ENCODE results near the gene C4BPB. TPM values are rescaled to one million over a fixed set of nuclear protein-coding genes. Genes with fewer than 3 reads are reported as not detected.

Gene C4BPB
- total RNA-seq, 1 donor from 2014 or later = 0.25 TPM

GRCh38 chr1:207103892-207104373 is 15.3 kb downstream of the C4BPB start, which contains the start of gene C4BPA:
Gene C4BPA, plus strand, starts transcription at chr1:207104233. Its CDS starts 8,793 bp downstream, at chr1:207113026.
- peaks cover 3% of the 10 kb centered on the region for H3K9me3 Mint-ChIP-seq (ENCODE audit: unreplicated experiment)
- no peaks in the 10 kb centered on the region for H3K36me3 ChIP-seq (ENCODE audit: insufficient read depth, low read length)
- no peak within 1 kb of the TSS for H2AFZ ChIP-seq (ENCODE audit: low read depth, low read length)
- no peaks in the 10 kb centered on the region for H3K79me2 ChIP-seq (ENCODE audit: insufficient read depth, low read length)
- no peak within 1 kb of the TSS for H3K9ac ChIP-seq (ENCODE audit: low read length)
- H3K4me3 ChIP-seq (ENCODE audit: insufficient read depth, low read depth, low read length) = no peak within 1 kb of the TSS
- no peaks in the 10 kb centered on the region for H3K4me1 Mint-ChIP-seq (ENCODE audit: low read depth, unreplicated experiment)
- no peak within 1 kb of the TSS for H3K4me2 ChIP-seq (ENCODE audit: low read length)
- no peak for TF ChIP-seq EZH2 (IDR thresholded peaks at IDR 0.05; ENCODE audit: insufficient read depth, low read length)
- H3K27me3 Mint-ChIP-seq (ENCODE audit: low read depth, unreplicated experiment) = peaks cover 11% of the 10 kb centered on the region
- peaks cover 1% of the 10 kb centered on the region for H3K36me3 Mint-ChIP-seq (ENCODE audit: low read depth, unreplicated experiment)
- H3K4me3 Mint-ChIP-seq (ENCODE audit: unreplicated experiment) = no peak within 1 kb of the TSS
- no peak within 1 kb of the TSS for H3K27ac ChIP-seq (ENCODE audit: low read depth, low read length)
- DNase-seq (ENCODE audit: low read depth) (no peak), FAIRE-seq (no peak)
- no peaks in the 10 kb centered on the region for H3K9me3 ChIP-seq (ENCODE audit: insufficient read depth, low read depth, low read length)
- H3K27me3 ChIP-seq (ENCODE audit: insufficient read depth, low read length) = peaks cover 4% of the 10 kb centered on the region
- H3K4me1 ChIP-seq (ENCODE audit: insufficient read depth, low read length) = no peaks in the 10 kb centered on the region
- H3K27ac Mint-ChIP-seq (ENCODE audit: unreplicated experiment) = no peak within 1 kb of the TSS
- H4K20me1 ChIP-seq (ENCODE audit: insufficient read depth, low read length) = no peaks in the 10 kb centered on the region

- H3K9ac ChIP-seq (ENCODE audit: low read length) = no peak overlapping the region
- H3K4me2 ChIP-seq (ENCODE audit: low read length) = no peak overlapping the region
- DNase-seq (ENCODE audit: low read depth) = no peak
- TF ChIP-seq CTCF (IDR thresholded peaks at IDR 0.05; ENCODE audit: insufficient read depth, low read depth, low read length) = no peak
- no peak overlapping the region for H3K27ac ChIP-seq (ENCODE audit: low read depth, low read length)
- H3K4me3 ChIP-seq (ENCODE audit: insufficient read depth, low read depth, low read length) = no peak overlapping the region
- H3K4me1 Mint-ChIP-seq (ENCODE audit: low read depth, unreplicated experiment) = peaks cover 6% of the 10 kb centered on the region
- H3K79me2 ChIP-seq (ENCODE audit: insufficient read depth, low read length) = no peaks in the 10 kb centered on the region
- H3K9me3 ChIP-seq (ENCODE audit: insufficient read depth, low read depth, low read length) = no peaks in the 10 kb centered on the region
- H3K9me3 Mint-ChIP-seq (ENCODE audit: unreplicated experiment) = no peaks in the 10 kb centered on the region
- no peaks in the 10 kb centered on the region for H4K20me1 ChIP-seq (ENCODE audit: insufficient read depth, low read length)
- H3K36me3 Mint-ChIP-seq (ENCODE audit: low read depth, unreplicated experiment) = no peaks in the 10 kb centered on the region
- H3K36me3 ChIP-seq (ENCODE audit: insufficient read depth, low read length) = no peaks in the 10 kb centered on the region
- FAIRE-seq = no peak
- H2AFZ ChIP-seq (ENCODE audit: low read depth, low read length) = no peak overlapping the region
- no peak overlapping the region for H3K4me3 Mint-ChIP-seq (ENCODE audit: unreplicated experiment)
- H3K27me3 ChIP-seq (ENCODE audit: insufficient read depth, low read length) = peaks cover 2% of the 10 kb centered on the region
- H3K27ac Mint-ChIP-seq (ENCODE audit: unreplicated experiment) = no peak overlapping the region
- H3K4me1 ChIP-seq (ENCODE audit: insufficient read depth, low read length) = no peaks in the 10 kb centered on the region
- peaks cover 3% of the 10 kb centered on the region for H3K27me3 Mint-ChIP-seq (ENCODE audit: low read depth, unreplicated experiment)
These were observed 20.3 kb downstream of the C4BPB start for GRCh38 chr1:207109004-207109403.

- Mint-ChIP-seq H3K27me3 (ENCODE audit: low read depth, unreplicated experiment) (peaks cover 3% of the 10 kb centered on the region), H3K9me3 (ENCODE audit: unreplicated experiment) (no peaks in the 10 kb centered on the region), H3K36me3 (ENCODE audit: low read depth, unreplicated experiment) (no peaks in the 10 kb centered on the region), H3K27ac (ENCODE audit: unreplicated experiment) (no peak overlapping the region), H3K4me3 (ENCODE audit: unreplicated experiment) (no peak overlapping the region), H3K4me1 (ENCODE audit: low read depth, unreplicated experiment) (peaks cover 6% of the 10 kb centered on the region)
- Histone ChIP-seq H3K4me3 (ENCODE audit: insufficient read depth, low read depth, low read length) (no peak overlapping the region), H3K9ac (ENCODE audit: low read length) (no peak overlapping the region), H3K4me2 (ENCODE audit: low read length) (no peak overlapping the region), H3K36me3 (ENCODE audit: insufficient read depth, low read length) (no peaks in the 10 kb centered on the region), H3K9me3 (ENCODE audit: insufficient read depth, low read depth, low read length) (no peaks in the 10 kb centered on the region), H4K20me1 (ENCODE audit: insufficient read depth, low read length) (no peaks in the 10 kb centered on the region), H3K4me1 (ENCODE audit: insufficient read depth, low read length) (no peaks in the 10 kb centered on the region), H3K27ac (ENCODE audit: low read depth, low read length) (no peak overlapping the region), H2AFZ (ENCODE audit: low read depth, low read length) (no peak overlapping the region), H3K79me2 (ENCODE audit: insufficient read depth, low read length) (no peaks in the 10 kb centered on the region), H3K27me3 (ENCODE audit: insufficient read depth, low read length) (peaks cover 2% of the 10 kb centered on the region)
- DNase-seq (ENCODE audit: low read depth) = no peak
- no peak for TF ChIP-seq CTCF (IDR thresholded peaks at IDR 0.05; ENCODE audit: insufficient read depth, low read depth, low read length)
- FAIRE-seq = no peak
These were observed 24.1 kb downstream of the C4BPB start for GRCh38 chr1:207112616-207113296.

Measured in astrocyte (in vitro differentiated cells and primary cell).